Peyer's patch (tissue), 4 donors: ENCODE results near the gene ATL3. TPM values are rescaled to one million over a fixed set of nuclear protein-coding genes. Genes with fewer than 3 reads are reported as not detected.
"Not testable (repeated sequence)": the region's sequence is repeated elsewhere in the genome, so short reads cannot be mapped to it uniquely, and the experiment has no call there.

Experiments used
- DNase-seq, 3 donors: peaks; one replicate each; pipeline ENCODE4 v3.0.0-alpha.2; 2017 to 2019
- H3K27ac ChIP-seq, 4 donors: fragments of 200-600 bp; sonication (generic); one replicate each; pipeline ENCODE4 v1.5.1; 2016 to 2019
- H3K27me3 ChIP-seq, 2 donors: fragments of 200-600 bp; sonication (generic); one replicate each; pipeline ENCODE4 v1.5.1; 2019
- H3K36me3 ChIP-seq, 3 donors: fragments of 200-600 bp; sonication (generic); one replicate each; pipeline ENCODE4 v1.5.1; 2016 to 2019
- H3K4me1 ChIP-seq, 4 donors: fragments of 200-600 bp; sonication (generic); one replicate each; pipeline ENCODE4 v1.5.1; 2016 to 2019
- H3K4me3 ChIP-seq, 4 donors: fragments of 200-600 bp; sonication (generic); 1 replicate in 3 of 4; 2 replicates in 1 of 4; pipeline ENCODE4 v1.5.1; 2016 to 2019; ENCODE audit warnings: mild to moderate bottlenecking in 1 of 4
- H3K9me3 ChIP-seq, 4 donors: fragments of 200-600 bp; sonication (generic); one replicate each; pipeline ENCODE4 v1.5.1; 2016 to 2019; ENCODE audit warnings: mild to moderate bottlenecking in 1 of 4
- POLR2A ChIP-seq, 2 donors: fragments of 450-650 bp; IDR thresholded peaks; one replicate each; pipeline ENCODE4 v1.5.1; 2017; ENCODE audit warnings: antibody characterized with exemption in 2 of 2, mild to moderate bottlenecking in 2 of 2, moderate library complexity in 2 of 2
- total RNA-seq, 4 donors: library from RNA; depleted of rRNA; stranded (reverse); fragments of >200 nt; gene quantifications; one replicate each; pipeline ENCODE4 v1.1.0, GENCODE V29; 2016
- TF ChIP-seq, protein P1 (sequence below), 6 experiments: fragments of 450-650 bp in 4 of 6; fragments of 200-600 bp in 2 of 6; sonication (generic) in 1 of 6; IDR thresholded peaks; one replicate each; pipeline ENCODE4 v1.5.1; 2017 to 2019; ENCODE audit warnings: antibody characterized with exemption in 6 of 6, mild to moderate bottlenecking in 3 of 6, moderate library complexity in 1 of 6

ATL3 gene
- total RNA-seq, 4 donors from 2014 or later: 25.5 to 38.4 (median 31.3) TPM

- no peak for TF ChIP-seq POLR2A (IDR thresholded peaks at IDR 0.05)
- TF ChIP-seq, protein P1, sequence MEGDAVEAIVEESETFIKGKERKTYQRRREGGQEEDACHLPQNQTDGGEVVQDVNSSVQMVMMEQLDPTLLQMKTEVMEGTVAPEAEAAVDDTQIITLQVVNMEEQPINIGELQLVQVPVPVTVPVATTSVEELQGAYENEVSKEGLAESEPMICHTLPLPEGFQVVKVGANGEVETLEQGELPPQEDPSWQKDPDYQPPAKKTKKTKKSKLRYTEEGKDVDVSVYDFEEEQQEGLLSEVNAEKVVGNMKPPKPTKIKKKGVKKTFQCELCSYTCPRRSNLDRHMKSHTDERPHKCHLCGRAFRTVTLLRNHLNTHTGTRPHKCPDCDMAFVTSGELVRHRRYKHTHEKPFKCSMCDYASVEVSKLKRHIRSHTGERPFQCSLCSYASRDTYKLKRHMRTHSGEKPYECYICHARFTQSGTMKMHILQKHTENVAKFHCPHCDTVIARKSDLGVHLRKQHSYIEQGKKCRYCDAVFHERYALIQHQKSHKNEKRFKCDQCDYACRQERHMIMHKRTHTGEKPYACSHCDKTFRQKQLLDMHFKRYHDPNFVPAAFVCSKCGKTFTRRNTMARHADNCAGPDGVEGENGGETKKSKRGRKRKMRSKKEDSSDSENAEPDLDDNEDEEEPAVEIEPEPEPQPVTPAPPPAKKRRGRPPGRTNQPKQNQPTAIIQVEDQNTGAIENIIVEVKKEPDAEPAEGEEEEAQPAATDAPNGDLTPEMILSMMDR (IDR thresholded peaks at IDR 0.05): no peak
- Histone ChIP-seq H3K27ac (no peak overlapping the region), H3K9me3 (no peaks in the 10 kb centered on the region), H3K4me3 (no peak overlapping the region), H3K27me3 (no peaks in the 10 kb centered on the region), H3K4me1 (peaks cover 0 to 20% (median 2%) of the 10 kb centered on the region in 4 donors), H3K36me3 (no peaks in the 10 kb centered on the region)
- no peak for DNase-seq
Measured at GRCh38 chr11:63686926-63687325, 15.8 kb upstream of the ATL3 start.

DNA sequence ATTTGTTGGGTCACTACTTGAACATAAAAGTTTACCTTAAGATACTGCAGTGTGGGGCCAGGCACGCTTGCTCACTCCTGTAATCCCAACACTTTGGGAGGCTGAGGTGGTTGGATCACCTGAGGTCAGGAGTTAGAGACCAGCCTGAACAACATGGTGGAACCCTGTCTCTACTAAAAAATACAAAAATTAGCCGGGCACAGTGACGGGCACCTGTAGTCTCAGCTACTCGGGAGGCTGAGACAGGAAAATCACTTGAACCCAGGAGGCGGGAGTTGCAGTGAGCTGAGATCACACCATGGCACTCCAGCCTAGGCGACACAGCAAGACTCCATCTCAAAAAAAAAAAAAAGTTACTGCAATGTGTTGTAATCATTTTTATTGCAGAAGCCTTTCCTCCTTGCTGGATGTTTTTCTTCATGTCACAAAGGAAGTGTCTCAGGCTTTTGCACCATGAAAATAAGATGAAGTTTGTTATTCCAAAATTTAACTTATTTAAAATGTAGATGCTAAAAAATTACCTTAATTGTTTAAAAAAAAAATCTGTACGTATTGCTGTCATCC lies 14.1 kb upstream of the ATL3 start:
- not testable (repeated sequence) for H3K9me3 ChIP-seq, H3K4me3 ChIP-seq, H3K27ac ChIP-seq, DNase-seq, H3K27me3 ChIP-seq, H3K36me3 ChIP-seq
- peaks cover 0 to 25% (median 2%) of the 10 kb centered on the region in 4 donors for H3K4me1 ChIP-seq

GRCh38 chr11:63683133-63683991 lies 12.2 kb upstream of the ATL3 start:
- no peak for TF ChIP-seq POLR2A (IDR thresholded peaks at IDR 0.05)
- TF ChIP-seq, protein P1 (IDR thresholded peaks at IDR 0.05): no peak
- peak overlapping the region in 2 of 4 donors; percentile 75 to 92 for H3K4me3 ChIP-seq
- no peak for DNase-seq
- no peaks in the 10 kb centered on the region for H3K27me3 ChIP-seq
- H3K9me3 ChIP-seq: no peaks in the 10 kb centered on the region
- H3K4me1 ChIP-seq: peaks cover 0 to 25% (median 2%) of the 10 kb centered on the region in 4 donors
- no peaks in the 10 kb centered on the region for H3K36me3 ChIP-seq
- no peak overlapping the region for H3K27ac ChIP-seq

GRCh38 chr11:63682066-63683021 lies 11.2 kb upstream of the ATL3 start:
- Histone ChIP-seq H3K27me3 (no peaks in the 10 kb centered on the region), H3K9me3 (no peaks in the 10 kb centered on the region), H3K27ac (peak overlapping the region; percentile 89 to 96 (median 93)), H3K36me3 (no peaks in the 10 kb centered on the region), H3K4me1 (peaks cover 0 to 25% (median 2%) of the 10 kb centered on the region in 4 donors), H3K4me3 (peak overlapping the region; percentile 58 to 92 (median 82))
- TF ChIP-seq, protein P1 (IDR thresholded peaks at IDR 0.05): peak in 5 of 6 experiments; percentile 19 to 56 (median 41)
- TF ChIP-seq POLR2A (IDR thresholded peaks at IDR 0.05): no peak
- DNase-seq: peak in 1 of 3 donors; percentile 58

DNA sequence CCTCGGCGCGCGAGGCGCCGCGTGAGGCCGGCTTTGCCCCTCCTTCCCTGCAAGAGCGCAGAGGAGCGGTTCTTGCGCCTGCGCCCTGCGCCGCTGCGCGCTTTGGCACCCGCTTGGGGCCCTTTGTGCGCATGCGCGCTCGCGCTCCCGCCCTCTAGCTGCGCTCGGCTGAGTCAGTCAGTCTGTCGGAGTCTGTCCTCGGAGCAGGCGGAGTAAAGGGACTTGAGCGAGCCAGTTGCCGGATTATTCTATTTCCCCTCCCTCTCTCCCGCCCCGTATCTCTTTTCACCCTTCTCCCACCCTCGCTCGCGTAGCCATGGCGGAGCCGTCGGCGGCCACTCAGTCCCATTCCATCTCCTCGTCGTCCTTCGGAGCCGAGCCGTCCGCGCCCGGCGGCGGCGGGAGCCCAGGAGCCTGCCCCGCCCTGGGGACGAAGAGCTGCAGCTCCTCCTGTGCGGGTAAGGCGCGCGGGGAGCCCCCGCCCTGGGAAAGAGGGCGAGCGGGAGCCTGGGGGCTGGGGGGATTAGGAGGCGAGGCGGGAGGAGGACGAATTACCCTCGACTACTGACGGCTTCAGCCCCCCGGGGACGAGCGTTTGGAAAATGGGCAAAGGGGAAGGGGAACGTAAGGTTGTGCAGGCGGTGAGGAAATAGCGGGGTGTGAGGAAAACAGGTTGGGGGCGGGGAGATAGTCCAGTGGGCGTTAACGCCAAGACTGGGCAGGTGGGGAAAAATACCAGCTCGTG lies 10.3 kb upstream of the ATL3 start, which contains the start of gene RTN3:
TSS of gene RTN3 (plus strand) at position 180 of the 745 bp plus-strand sequence. CDS start at position 317, 137 bp downstream.
- Histone ChIP-seq H3K9me3 (no peaks in the 10 kb centered on the region), H3K36me3 (no peaks in the 10 kb centered on the region), H3K4me1 (peaks cover 0 to 25% (median 2%) of the 10 kb centered on the region in 4 donors), H3K27me3 (no peaks in the 10 kb centered on the region), H3K27ac (peak within 1 kb of the TSS; percentile 89 to 96 (median 93)), H3K4me3 (peak within 1 kb of the TSS; percentile 58 to 92 (median 82))
- peak; percentile 92 to 99 (median 99) for DNase-seq
- peak; percentile 96 to 97 for TF ChIP-seq POLR2A (IDR thresholded peaks at IDR 0.05)
- TF ChIP-seq, protein P1 (IDR thresholded peaks at IDR 0.05): peak in 4 of 6 experiments; percentile 11 to 39 (median 30)
